Liver (tissue), 9 donors: ENCODE results near the gene NADSYN1. TPM values are rescaled to one million over a fixed set of nuclear protein-coding genes. Genes with fewer than 3 reads are reported as not detected.

Experiments used
- DNase-seq: peaks from one replicate; pipeline ENCODE4 v3.0.0-alpha.2; 2017; ENCODE audit warnings: low spot score
- H3K27ac ChIP-seq, 2 donors: one replicate each; pipeline ENCODE4 v1.7.0; 2013; ENCODE audit warnings: inconsistent platforms in 2 of 2, low read length in 2 of 2, control low read depth in 1 of 2, low read depth in 1 of 2, mild to moderate bottlenecking in 1 of 2
- H3K27me3 ChIP-seq, 4 donors: one replicate each; pipeline versions ENCODE4 v1.6.1 to v1.7.0; 2013; ENCODE audit warnings: low read length in 3 of 4, inconsistent platforms in 1 of 4, mild to moderate bottlenecking in 1 of 4, moderate library complexity in 1 of 4; ENCODE audit not compliant: control insufficient read depth in 4 of 4, insufficient read depth in 4 of 4
- H3K36me3 ChIP-seq, 4 donors: one replicate each; pipeline versions ENCODE4 v1.6.1 to v1.7.0; 2013; ENCODE audit warnings: low read length in 3 of 4, mild to moderate bottlenecking in 3 of 4, low read depth in 1 of 4, moderate library complexity in 1 of 4; ENCODE audit not compliant: control insufficient read depth in 4 of 4, insufficient read depth in 3 of 4
- H3K4me1 ChIP-seq, 4 donors: one replicate each; pipeline versions ENCODE4 v1.6.1 to v1.7.0; 2013; ENCODE audit warnings: low read length in 3 of 4, mild to moderate bottlenecking in 3 of 4, moderate library complexity in 1 of 4; ENCODE audit not compliant: control insufficient read depth in 4 of 4, insufficient read depth in 4 of 4
- H3K4me3 ChIP-seq, 3 donors: one replicate each; pipeline versions ENCODE4 v1.6.1 to v1.7.0; 2013; ENCODE audit warnings: low read length in 3 of 3, control low read depth in 1 of 3, low read depth in 1 of 3, mild to moderate bottlenecking in 1 of 3
- H3K9ac ChIP-seq, 2 donors: one replicate each; pipeline ENCODE4 v1.7.0; 2013; ENCODE audit warnings: low read length in 2 of 2, mild to moderate bottlenecking in 2 of 2, moderate library complexity in 2 of 2, control low read depth in 1 of 2, low read depth in 1 of 2
- H3K9me3 ChIP-seq, 4 donors: one replicate each; pipeline versions ENCODE4 v1.6.1 to v1.7.0; 2013; ENCODE audit warnings: low read length in 3 of 4; ENCODE audit not compliant: control insufficient read depth in 4 of 4
- ATF3 ChIP-seq: IDR thresholded peaks from 2 replicates; pipeline ENCODE4 v1.6.1; 2016; ENCODE audit warnings: antibody characterized with exemption
- CTCF ChIP-seq: fragments of 150-350 bp; IDR thresholded peaks from 2 replicates; pipeline ENCODE4 v1.5.1; 2017; ENCODE audit warnings: improper control_type of control experiment, low read depth, low read length; ENCODE audit not compliant: missing input control
- EGR1 ChIP-seq, 2 donors: IDR thresholded peaks; 2 replicates each; pipeline ENCODE4 v1.6.1; 2016 to 2018; ENCODE audit warnings: antibody characterized with exemption in 2 of 2, low read depth in 2 of 2
- FOXA1 ChIP-seq: IDR thresholded peaks from 2 replicates; pipeline ENCODE4 v1.6.1; 2016; ENCODE audit warnings: antibody characterized with exemption
- FOXA2 ChIP-seq: IDR thresholded peaks from 2 replicates; pipeline ENCODE4 v1.6.1; 2016; ENCODE audit warnings: antibody characterized with exemption
- GABPA ChIP-seq, 2 donors: IDR thresholded peaks in 1 of 2; conservative IDR thresholded peaks in 1 of 2; 2 replicates each; pipeline ENCODE4 v1.6.1; 2016; ENCODE audit warnings: antibody characterized with exemption in 2 of 2, mild to moderate bottlenecking in 1 of 2, moderate library complexity in 1 of 2
- HNF4A ChIP-seq, 2 donors: conservative IDR thresholded peaks; 2 replicates each; pipeline ENCODE4 v1.6.1; 2016; ENCODE audit warnings: antibody characterized with exemption in 2 of 2, mild to moderate bottlenecking in 2 of 2
- HNF4G ChIP-seq: IDR thresholded peaks from 2 replicates; pipeline ENCODE4 v1.6.1; 2016; ENCODE audit warnings: antibody characterized with exemption
- JUND ChIP-seq, 2 donors: IDR thresholded peaks; 2 replicates each; pipeline ENCODE4 v1.6.1; 2016; ENCODE audit warnings: antibody characterized with exemption in 2 of 2
- MAX ChIP-seq: IDR thresholded peaks from 2 replicates; pipeline ENCODE4 v1.6.1; 2016; ENCODE audit warnings: antibody characterized with exemption
- NR2F2 ChIP-seq: IDR thresholded peaks from 2 replicates; pipeline ENCODE4 v1.6.1; 2016; ENCODE audit warnings: antibody characterized with exemption
- RAD21 ChIP-seq, 2 donors: IDR thresholded peaks; 2 replicates each; pipeline ENCODE4 v1.6.1; 2016; ENCODE audit warnings: antibody characterized with exemption in 2 of 2, mild to moderate bottlenecking in 2 of 2
- REST ChIP-seq: IDR thresholded peaks from 2 replicates; pipeline ENCODE4 v1.6.1; 2016; ENCODE audit warnings: antibody characterized with exemption, mild to moderate bottlenecking
- RXRA ChIP-seq, 2 donors: IDR thresholded peaks; 2 replicates each; pipeline ENCODE4 v1.6.1; 2017 to 2018; ENCODE audit warnings: antibody characterized with exemption in 2 of 2, mild to moderate bottlenecking in 1 of 2
- SP1 ChIP-seq: IDR thresholded peaks from 2 replicates; pipeline ENCODE4 v1.6.1; 2018; ENCODE audit warnings: antibody characterized with exemption, mild to moderate bottlenecking
- TAF1 ChIP-seq: conservative IDR thresholded peaks from 2 replicates; pipeline ENCODE4 v1.6.1; 2016; ENCODE audit warnings: antibody characterized with exemption, mild to moderate bottlenecking
- YY1 ChIP-seq: IDR thresholded peaks from 2 replicates; pipeline ENCODE4 v1.6.1; 2016; ENCODE audit warnings: antibody characterized with exemption, mild to moderate bottlenecking
- ZBTB33 ChIP-seq: IDR thresholded peaks from 2 replicates; pipeline ENCODE4 v1.6.1; 2016; ENCODE audit warnings: antibody characterized with exemption
- WGBS: extraction: QIAGEN DNeasy Blood & Tissue Kit; methylation state at CpG from one replicate; pipeline ENCODE4 v1.1.7; 2013; 5-methylcytosine and 5-hydroxymethylcytosine counted together
- polyA plus RNA-seq, 2 donors: library from polyadenylated mRNA; stranded (reverse) in 1 of 2; unstranded in 1 of 2; fragments of 200-250 nt in 1 of 2; fragments of >200 nt in 1 of 2; fragmentation: Nextera tagmentation in 1 of 2; extraction: Ambion mirVana in 1 of 2; gene quantifications; one replicate each; pipeline versions ENCODE4 v1.2.1 to v1.2.3, GENCODE V29; 2013 to 2015
- total RNA-seq, 2 donors: library from RNA; depleted of rRNA; stranded (reverse); fragments of >200 nt; gene quantifications; one replicate each; pipeline ENCODE4 v1.2.3, GENCODE V29; 2014
- donor health status: healthy.
- donor health status: healthy.
- donor health status: healthy.
- donor health status: healthy.
- donor health status: healthy.

Gene NADSYN1
- total and polyA plus RNA-seq, 4 donors: 16.6 to 33.6 (median 22.2) TPM

- 96% methylated on average over 24 of the region's 24 CpGs for WGBS
- DNase-seq: no peak
- TF ChIP-seq HNF4A (conservative IDR thresholded peaks at IDR 0.05): no peak
- TF ChIP-seq HNF4G: no peak
- no peak for TF ChIP-seq SP1
- TF ChIP-seq ZBTB33: no peak
- no peak for TF ChIP-seq REST
- TF ChIP-seq FOXA2: no peak
- TF ChIP-seq RAD21 (IDR thresholded peaks at IDR 0.05): no peak
- TF ChIP-seq CTCF: no peak
- no peak for TF ChIP-seq RXRA (IDR thresholded peaks at IDR 0.05)
- no peak for TF ChIP-seq GABPA (IDR thresholded peaks at IDR 0.05 in 1 of 2, conservative IDR thresholded peaks at IDR 0.05 in 1 of 2)
- no peak for TF ChIP-seq ATF3
- no peak for TF ChIP-seq MAX
- no peak for TF ChIP-seq EGR1 (IDR thresholded peaks at IDR 0.05; ENCODE audit: low read depth in 2 of 2)
- no peak for TF ChIP-seq FOXA1
- TF ChIP-seq YY1: no peak
- no peak for TF ChIP-seq NR2F2
- TF ChIP-seq JUND (IDR thresholded peaks at IDR 0.05): no peak
- no peak for TF ChIP-seq TAF1
- Histone ChIP-seq H3K9ac (no peak overlapping the region), H3K27ac (no peak overlapping the region), H3K4me3 (no peak overlapping the region), H3K4me1 (no peaks in the 10 kb centered on the region), H3K36me3 (peaks cover 12 to 87% (median 55%) of the 10 kb centered on the region in 4 donors), H3K9me3 (no peaks in the 10 kb centered on the region), H3K27me3 (no peaks in the 10 kb centered on the region)
Measured at GRCh38 chr11:71481101-71481960, 28.3 kb downstream of the NADSYN1 start.
